PC-3 (cell line): Measurements from ENCODE around the gene UVSSA.

Experiments used
- CTCF ChIP-seq: fragments of 300-600 bp; sonication (generic); conservative IDR thresholded peaks from 2 replicates; pipeline ENCODE4 v1.5.1; 2017; ENCODE audit warnings: antibody characterized with exemption, low read depth, mild to moderate bottlenecking, low read length
- EZH2 ChIP-seq: fragments of 300-600 bp; sonication (generic); IDR thresholded peaks from one replicate; pipeline ENCODE4 v1.6.1; 2017; ENCODE audit warnings: antibody characterized with exemption, mild to moderate bottlenecking, low read length; ENCODE audit not compliant: unreplicated experiment

- TF ChIP-seq CTCF: no peak
- TF ChIP-seq EZH2: no peak
Observed at GRCh38 chr4:1404573-1405253, 57.7 kb downstream of the UVSSA start.
